ENCODE measurements around the gene TAF6.

TAF6 gene

DNA sequence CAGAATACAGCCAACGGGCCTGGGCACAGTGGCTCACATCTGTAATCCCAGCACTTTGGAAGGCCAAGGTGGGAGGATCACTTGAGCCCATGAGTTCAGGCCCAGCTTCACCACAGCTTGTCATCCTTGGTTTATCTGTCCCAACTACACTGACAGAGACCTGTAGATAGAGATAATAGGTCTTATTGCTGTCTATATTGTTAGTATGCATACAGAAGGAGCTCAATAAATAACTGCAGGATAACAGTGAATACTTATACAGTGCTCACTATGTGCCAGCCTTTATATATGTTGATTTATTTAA, 1.5 kb upstream of the TAF6 start:
- DNase-seq (ENCODE audit: low spot score): no peak

- DNase-seq (ENCODE audit: low spot score): peak; percentile 92
Measured at GRCh38 chr7:100119970-100120732, 993 bp upstream of the TAF6 start.

DNA sequence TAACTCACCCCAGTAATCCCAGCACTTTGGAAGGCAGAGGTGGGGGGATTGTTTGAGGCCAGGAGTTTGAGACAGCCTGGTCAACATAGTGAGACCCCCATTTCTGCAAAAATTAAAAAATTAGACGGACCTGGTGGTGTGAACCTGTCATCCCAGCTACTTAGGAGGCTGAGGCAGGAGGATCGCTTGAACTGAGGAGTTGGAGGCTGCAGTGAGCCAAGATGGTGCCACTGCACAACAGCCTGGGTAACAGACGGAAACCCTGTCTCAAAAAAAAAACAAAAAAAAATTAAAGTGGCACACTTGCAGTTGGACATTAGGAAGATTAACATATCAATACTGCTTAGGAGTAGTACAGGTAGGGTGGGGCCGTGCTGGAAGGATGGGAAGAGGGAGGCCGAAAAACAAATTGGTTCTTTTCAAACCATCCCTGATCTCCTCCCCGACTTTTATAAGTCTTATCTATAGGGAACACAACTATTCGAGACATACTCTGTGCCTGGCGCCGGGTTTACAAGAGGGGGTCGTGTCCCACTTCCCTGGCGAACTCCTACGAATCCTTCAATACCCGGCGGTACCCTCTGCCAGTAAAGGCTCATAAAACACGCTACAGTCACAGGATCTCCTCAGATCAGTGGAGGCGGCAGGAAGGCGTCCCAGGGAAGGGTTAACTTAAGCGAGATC, 628 bp downstream of the TAF6 start:
- no peak for DNase-seq (ENCODE audit: low spot score)

- DNase-seq (ENCODE audit: low spot score): no peak
Measured at GRCh38 chr7:100115026-100115425, 4.1 kb downstream of the TAF6 start.

GRCh38 chr7:100111914-100112313, 7.2 kb downstream of the TAF6 start:
- no peak for DNase-seq (ENCODE audit: low spot score)

GRCh38 chr7:100111156-100111555, 8.0 kb downstream of the TAF6 start:
- DNase-seq (ENCODE audit: low spot score): no peak

DNA sequence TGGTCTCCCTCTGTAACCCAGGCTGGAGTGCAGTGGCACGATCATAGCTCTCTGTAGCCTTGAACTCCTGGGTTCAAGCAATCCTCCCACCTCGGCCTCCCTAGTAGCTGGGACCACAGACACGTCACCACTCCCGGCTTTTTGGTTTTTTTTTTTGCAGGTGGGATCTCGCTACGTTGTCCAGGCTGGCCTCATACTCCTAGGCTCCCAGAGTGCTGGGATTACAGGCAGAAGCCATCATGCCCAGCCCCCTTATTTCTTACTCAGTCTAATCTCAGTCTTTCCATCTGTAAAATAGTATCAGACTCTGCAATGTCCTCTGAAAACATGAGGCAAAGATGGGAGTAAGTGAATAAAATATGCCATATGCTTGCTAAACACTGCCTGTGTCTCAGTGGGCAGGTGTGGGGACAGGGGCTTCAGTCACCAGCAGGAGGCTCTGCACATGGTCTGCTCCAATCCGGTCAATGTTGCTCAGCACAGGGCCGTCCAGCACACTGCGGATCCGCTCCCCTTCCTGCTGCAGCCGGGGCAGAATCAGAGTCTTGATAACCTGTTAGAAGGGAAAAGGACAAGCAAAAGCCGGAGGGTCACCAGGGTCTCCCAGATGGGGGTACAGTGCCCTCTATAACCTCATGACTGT, 9.5 kb downstream of the TAF6 start:
- DNase-seq (ENCODE audit: low spot score): no peak

GRCh38 chr7:100107890-100108289, 11.3 kb downstream of the TAF6 start:
- no peak for DNase-seq (ENCODE audit: low spot score)

- no peak for DNase-seq (ENCODE audit: low spot score)
Measured at GRCh38 chr7:100107125-100107737, 11.9 kb downstream of the TAF6 start.

DNA sequence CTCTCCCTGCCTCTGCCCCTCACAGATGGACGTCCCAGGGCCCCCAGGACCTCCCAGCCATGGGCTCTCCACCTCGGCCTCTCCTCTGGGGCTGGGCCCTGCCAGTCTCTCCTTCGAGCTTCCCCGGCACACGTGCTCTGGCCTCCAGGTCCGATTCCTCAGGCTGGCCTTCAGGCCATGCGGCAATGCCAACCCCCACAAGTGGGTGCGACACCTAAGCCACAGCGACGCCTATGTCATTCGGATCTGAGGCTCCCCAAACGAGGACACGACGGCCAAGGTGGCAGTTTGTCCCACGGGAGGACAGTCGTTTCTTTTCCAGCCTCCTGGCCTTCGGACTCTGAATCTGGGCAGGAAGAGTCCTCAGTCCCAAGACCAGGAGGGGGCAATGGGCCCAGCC, 12.5 kb downstream of the TAF6 start:
- DNase-seq (ENCODE audit: low spot score): no peak

GRCh38 chr7:100105534-100105933, 13.6 kb downstream of the TAF6 start:
- no peak for DNase-seq (ENCODE audit: low spot score)

GRCh38 chr7:100102950-100103840, 16.0 kb downstream of the TAF6 start:
- no peak for DNase-seq (ENCODE audit: low spot score)

GRCh38 chr7:100101016-100101862, 17.9 kb downstream of the TAF6 start, which contains the start of the genes AP4M1 and MCM7:
Gene AP4M1 (plus strand): TSS chr7:100101643. CDS start chr7:100101715, 72 bp downstream.
Gene MCM7 (minus strand): TSS chr7:100101397. CDS start chr7:100101294, 103 bp downstream.
- DNase-seq (ENCODE audit: low spot score): peak; percentile 100

GRCh38 chr7:100100420-100101015, 18.6 kb downstream of the TAF6 start:
- peak; percentile 96 for DNase-seq (ENCODE audit: low spot score)

- DNase-seq (ENCODE audit: low spot score): no peak
Measured at GRCh38 chr7:100099452-100099851, 19.7 kb downstream of the TAF6 start.

- no peak for DNase-seq (ENCODE audit: low spot score)
Measured at GRCh38 chr7:100098913-100099312, 20.2 kb downstream of the TAF6 start.

GRCh38 chr7:100095704-100096103, 23.5 kb downstream of the TAF6 start:
- DNase-seq (ENCODE audit: low spot score): no peak

DNA sequence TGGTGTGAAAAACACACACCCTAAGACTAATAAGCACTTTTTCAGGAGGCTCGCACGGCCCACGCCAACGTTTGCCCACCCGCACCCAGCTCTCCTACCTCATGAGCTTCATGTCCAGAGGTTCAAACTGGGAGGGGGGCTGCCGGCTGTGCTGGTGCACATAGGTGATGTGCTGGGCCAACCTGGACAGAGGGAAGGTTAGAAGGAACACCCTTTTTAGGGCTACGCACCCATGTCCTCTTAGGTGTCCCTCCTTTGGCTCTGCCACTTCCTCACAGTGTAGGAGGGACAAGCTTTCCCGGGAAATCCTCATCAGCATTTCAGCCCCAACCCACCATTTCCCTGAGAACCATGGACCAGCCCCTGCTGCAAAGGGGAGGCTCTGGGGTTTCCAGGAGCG, 23.9 kb downstream of the TAF6 start:
- DNase-seq (ENCODE audit: low spot score): no peak

DNA sequence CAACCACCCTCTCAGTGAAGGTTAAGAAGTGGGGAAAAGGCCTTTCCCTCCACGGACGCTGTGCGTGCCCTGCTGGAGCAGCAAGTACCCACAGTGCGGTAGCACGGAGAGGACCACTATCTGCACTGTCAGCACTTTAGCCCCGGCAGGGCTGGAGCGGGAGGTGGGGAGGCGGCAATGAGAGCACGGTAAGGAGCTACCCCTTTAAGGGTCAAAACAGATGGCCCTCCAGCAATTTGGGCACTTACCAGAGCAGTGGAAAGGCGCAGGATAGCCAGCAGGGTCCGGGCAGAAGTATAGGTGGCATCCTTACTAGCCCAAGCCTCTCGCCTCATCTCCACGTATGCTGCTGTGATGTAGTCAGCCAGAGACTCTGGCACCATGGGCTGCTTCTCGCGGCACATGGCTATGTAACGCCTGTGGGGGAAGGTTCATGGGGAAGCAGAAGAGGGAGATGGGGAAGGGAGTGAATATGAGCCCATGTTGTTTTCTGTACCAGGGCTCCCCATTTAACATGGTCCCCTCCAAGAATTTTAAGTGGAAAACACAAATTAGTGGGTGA, 25.2 kb downstream of the TAF6 start:
- peak; percentile 46 for DNase-seq (ENCODE audit: low spot score)

GRCh38 chr7:100093498-100093897, 25.7 kb downstream of the TAF6 start:
- DNase-seq (ENCODE audit: low spot score): peak; percentile 40

All from NAMALWA (cell line).